HL-60 (cell line): Measurements from ENCODE around the gene CHST9.

Experiments
- CTCF ChIP-seq: IDR thresholded peaks from one replicate; pipeline ENCODE4 v1.5.1; 2011; ENCODE audit warnings: low read length, control low read depth, inconsistent platforms; ENCODE audit not compliant: insufficient read depth
- POLR2AphosphoS5 ChIP-seq: IDR thresholded peaks from 2 replicates; pipeline ENCODE4 v1.6.1; 2012; ENCODE audit warnings: low read depth
- REST ChIP-seq: IDR thresholded peaks from 2 replicates; pipeline ENCODE4 v1.6.1; 2012; ENCODE audit warnings: low read depth; ENCODE audit not compliant: insufficient replicate concordance

GRCh38 chr18:27008575-27008974 is 176.5 kb downstream of the CHST9 start:
- TF ChIP-seq CTCF (no peak), POLR2AphosphoS5 (no peak), REST (no peak)
